HG02798 (cell line): Measurements from ENCODE around the gene FUT7.

ENCODE experiments used
- ATAC-seq: cut with Tn5 transposase; IDR thresholded peaks from one replicate; pipeline ENCODE4 v1.9.1; 2021; ENCODE audit warnings: mild to moderate bottlenecking; ENCODE audit not compliant: unreplicated experiment, poor library complexity

FUT7 gene

DNA sequence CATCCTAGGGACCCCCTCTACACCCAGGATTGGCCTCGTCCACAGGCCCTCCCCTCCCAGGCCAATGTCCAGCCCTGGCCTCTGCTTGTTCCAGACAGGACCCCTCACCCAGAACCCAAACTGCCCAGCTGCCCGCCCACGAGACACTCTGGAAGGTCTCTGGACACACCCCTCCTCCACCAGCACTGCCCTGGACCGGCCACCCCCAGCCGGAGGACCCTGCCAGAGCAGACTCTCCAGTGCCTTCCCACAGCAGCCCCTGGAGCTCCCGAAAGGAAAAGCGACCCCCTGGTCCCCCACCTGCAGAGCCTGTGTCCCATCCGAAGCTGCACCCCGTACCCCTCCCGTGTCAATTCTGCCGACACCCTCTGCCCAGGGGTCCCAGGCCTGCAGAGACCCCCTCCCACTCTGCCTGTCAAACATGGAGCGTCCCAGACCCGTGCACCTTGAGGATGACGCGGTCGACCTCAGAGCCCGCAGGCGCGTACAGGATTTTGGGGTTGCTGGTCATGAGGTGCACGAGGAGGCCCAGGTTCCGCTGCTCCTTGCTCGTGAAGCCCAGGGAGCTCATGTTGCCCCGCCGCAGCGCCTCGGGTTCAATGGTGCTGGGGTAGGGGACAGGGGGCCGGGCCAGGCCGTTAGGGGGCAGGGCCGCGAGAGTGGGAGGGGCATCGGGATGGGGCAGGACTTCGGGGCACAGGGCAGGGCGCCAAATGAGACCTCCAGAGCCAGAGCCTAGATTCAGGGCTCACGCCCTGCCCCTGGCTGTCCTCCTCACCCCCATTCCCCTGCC is 11.8 kb downstream of the FUT7 start:
- no peak for ATAC-seq

DNA sequence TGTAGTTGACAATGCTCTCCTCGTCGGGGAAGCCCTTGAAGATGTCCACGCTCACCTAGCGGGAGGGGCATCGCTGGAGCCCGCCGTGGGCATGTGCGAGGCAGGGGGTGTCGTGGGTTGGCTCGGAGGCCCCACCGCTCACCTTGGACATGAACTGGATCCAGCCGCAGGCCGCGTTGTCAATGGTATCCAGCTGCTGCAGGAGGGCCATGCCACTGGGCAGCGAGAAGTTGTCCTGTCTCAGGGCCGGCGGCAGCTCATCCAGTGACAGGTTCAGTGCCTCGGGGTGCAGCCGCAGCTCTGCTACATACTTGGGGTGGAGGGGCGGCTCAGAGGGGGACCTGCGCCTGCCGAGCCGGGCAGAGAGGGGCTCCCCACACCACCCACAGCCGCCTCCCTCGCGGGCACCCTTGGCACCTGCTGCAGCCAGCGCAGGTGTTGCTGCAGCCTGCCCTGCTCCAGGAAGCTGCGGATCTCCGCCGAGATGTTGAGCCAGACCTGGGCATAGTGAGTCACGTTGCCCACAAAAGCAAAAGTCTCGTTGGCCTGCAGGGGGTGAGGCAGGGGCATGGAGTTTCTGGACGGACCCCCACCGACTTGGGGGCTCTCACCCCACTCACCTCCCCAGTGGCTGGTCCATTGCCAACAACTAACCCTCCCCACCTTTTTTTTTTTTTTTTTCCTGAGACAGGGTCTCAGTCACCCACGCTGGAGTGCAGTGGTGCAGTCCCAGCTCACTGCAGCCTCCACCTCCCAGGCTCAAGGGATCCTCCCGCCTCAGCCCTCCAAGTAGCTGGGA is 12.9 kb downstream of the FUT7 start:
- ATAC-seq = no peak

DNA sequence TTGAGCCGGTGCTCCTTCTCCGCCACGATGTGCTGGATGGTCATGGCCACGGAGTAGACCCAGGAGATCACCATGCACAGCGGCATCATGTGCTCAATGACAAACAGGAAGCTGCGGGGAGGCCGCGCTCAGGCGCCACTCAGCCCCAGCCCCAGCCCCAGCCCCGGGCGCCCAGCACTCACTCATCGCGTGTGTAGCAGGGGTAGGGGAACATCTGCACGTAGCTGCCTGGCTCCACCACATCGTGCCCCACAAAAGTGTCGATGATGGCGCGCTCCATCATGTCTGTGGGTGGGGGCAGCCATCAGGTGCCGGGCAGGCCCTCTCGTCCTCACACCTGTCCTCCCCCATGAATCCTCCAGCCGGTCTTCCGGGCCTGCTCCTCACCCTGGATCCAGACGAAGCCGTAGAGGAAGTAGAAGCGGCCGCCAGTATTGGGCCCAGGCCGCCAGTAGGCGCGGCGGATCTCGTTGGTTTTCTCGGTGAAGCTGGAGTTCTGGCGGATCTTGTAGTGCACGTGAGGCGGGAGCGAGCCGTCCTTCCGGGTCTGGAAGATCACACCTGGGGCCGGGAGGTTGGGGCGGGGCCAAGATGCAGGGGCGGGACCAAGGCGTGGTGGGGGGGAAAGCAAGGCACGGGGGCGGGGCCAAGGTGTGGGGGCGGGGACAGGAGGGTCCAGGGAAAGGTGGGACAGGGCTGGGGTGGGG is 13.9 kb downstream of the FUT7 start:
- ATAC-seq = no peak

DNA sequence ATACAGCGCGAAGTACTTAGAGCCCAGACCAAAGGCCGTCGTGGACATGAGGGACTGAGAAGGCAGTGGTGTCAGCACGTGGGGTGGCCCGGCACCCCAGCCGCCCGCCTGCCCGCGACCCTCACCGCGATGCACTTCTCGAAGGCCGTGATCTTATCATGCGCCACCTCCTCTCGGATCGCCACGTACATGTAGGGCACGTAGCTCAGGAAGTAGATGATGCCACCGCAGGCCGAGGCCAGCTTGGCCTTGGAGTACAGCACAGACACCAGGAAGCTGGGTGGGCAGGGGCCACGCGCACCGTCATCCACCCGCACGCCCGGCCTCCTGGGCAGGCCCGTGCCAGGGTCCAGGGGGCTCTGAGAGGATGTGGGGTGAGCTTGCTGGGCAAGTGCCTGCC is 14.8 kb downstream of the FUT7 start:
- ATAC-seq = no peak

DNA sequence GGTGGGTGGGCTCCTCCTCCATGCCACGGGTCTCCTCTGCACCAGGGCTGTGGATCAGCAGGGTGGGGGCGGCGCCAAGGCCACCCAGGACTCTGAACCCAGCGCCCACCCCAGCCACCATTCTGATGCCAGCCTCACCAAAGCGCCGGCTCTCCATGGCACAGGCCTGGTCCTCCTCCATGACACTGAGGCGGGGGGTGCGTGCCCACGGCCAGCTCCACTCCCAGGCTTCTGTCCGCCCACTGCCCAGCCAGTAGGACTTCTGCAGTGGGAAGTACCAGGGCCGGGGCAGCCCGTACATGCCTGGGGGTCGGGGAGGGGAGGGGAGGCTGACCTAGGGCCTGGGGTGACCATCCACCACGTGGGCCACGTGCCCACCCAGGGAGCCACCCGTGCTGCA is 15.5 kb downstream of the FUT7 start:
- no peak for ATAC-seq

DNA sequence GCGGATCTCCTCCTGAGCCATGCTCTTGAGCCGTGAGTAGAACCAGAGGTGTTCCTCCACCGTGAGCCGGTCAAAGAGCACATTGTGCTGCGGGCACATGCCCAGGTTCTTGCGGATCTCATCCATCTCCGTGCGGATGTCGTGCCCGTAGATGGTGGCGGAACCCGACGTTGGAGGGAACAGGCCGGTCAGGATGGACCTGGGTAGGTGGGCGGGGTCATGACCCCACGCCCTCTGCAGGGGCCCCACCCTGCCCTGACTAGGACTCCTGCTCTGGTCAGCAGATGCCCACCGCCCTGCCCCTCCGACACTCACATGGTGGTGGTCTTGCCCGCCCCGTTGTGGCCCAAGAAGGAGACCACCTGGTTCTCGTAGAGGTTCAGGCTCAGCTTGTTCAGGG is 15.9 kb downstream of the FUT7 start:
- no peak for ATAC-seq

DNA sequence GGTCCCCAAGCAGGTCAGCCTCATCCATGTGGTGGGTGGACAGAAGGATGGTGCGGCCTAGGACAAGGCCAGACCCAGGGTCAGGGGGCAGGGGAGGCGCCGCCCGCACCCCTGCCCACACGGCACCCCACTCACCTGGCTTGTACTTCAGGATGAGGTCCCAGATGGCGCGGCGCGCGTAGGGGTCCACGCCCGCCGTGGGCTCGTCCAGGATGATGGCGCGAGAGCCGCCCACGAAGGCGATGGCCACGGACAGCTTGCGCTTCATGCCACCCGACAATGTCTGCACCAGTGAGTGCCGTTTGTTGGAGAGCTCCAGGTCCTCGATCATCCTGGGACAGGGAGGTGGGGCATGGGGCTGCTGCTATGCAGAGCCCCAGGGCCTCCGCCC is 16.4 kb downstream of the FUT7 start:
- no peak for ATAC-seq

DNA sequence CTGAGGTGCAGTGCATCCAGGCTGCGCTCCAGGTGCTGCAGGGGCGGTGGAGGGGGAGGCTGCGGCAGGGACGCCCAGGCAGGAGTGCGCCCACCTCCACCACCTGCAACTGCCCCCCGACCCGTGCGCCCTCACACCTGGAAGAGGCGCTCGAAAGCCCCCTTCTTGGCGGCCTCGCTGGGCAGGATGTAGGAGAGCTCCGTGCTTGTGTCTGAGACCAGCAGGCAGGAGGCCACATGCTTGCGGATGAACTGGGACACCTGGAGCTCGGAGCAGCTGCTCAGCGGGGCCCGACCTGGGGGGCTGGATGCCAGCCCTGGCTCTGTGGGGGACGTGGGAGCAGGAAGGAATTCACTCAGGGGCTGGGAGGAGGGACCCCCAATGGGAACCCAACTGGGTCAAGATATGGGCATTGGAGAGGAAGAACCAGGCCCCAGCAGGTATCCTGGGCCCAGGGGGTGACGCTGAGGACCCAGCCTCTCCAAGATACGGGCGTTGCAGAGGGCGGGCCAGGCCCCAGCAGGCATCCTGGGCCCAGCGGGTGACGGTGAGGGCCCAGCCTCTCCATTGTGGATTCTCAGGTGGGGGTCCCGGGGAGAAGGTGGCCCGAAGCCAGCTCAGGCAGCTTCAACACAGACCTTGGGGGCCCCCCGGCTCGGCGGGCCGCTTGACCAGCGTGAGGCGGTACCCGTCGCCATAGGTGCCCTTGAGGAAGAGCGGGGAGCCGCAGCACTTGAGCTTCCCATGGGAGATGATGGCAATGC is 16.9 kb downstream of the FUT7 start:
- no peak for ATAC-seq

DNA sequence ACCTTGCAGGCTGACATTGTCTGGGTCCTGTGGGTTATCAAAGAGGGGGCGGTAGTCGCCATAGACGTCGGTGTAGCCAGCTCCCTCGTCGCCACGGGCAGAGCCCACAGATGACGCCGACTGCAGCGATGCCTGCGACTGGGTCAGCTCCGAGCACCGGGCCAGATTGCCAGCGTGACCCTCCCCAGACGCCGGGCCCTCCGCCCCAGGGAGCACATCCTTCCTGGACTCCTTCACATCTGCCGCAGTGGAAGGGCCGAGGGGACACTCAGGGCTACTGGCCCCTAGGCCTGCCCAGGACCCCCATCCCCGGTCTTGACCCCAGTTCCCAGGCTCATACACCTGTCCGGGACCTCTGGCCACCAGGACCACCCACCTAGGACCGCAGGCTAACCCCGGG is 17.7 kb downstream of the FUT7 start:
- ATAC-seq = no peak

DNA sequence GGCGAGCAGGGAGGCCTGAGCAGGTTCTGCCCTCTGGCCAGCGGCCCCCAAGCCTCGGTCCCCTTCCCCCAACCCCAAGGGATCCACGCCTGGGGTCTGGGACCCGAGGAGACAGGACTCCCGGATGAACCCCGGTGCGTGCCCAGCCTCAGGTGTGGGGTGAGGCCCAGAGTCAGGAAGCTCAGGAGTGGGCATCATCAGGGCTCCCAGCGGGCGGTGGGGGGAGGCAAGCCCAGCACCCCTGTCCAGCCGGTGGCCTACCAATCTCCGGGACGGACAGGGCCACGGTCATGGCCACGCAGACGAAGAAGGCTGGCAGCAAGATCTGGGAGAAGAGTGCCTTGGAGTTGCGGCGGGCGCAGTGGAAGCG is 18.3 kb downstream of the FUT7 start:
- ATAC-seq = no peak

DNA sequence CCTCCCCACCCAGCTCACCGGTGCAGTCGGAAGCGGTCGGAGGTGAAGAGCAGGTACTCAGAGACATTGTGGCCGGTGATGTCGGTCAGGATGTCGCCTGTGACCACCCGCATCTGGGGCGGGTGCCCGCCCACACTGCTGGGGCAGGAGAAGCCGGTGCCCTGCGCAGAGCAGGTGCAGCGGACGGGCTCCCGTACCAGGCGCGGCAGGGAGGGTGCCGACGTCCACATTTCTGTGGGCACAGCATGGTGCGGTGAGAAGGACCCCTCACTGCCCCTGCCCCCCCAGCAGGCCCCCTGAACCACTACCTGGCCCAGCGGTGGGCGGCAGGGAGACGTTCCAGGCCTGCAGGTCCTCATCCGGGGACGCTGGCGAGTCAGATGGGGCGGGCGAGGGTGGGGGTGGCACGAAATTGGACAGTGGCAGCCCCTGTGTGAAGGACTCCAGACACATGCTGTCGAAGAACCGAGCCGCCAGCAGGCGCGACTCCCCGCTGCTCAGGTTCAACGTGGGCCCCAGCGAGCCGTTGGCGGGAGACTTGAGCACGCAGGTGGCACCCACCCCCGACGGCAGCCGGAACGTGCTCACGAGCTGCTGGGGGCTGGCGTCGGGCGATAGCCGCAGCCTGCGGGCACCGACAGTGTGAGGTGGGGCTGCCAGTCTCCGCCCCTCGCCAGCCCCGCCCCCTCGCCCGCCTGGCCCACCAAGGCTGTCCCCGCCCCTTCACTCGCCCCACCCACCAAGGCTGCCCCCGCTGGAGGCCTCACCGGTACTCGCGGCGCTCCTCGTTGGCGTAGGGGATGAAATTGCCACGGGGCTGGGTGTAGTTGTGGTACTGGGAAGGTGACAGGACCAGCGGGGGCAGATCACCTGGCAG is 19.0 kb downstream of the FUT7 start:
- ATAC-seq = no peak

DNA sequence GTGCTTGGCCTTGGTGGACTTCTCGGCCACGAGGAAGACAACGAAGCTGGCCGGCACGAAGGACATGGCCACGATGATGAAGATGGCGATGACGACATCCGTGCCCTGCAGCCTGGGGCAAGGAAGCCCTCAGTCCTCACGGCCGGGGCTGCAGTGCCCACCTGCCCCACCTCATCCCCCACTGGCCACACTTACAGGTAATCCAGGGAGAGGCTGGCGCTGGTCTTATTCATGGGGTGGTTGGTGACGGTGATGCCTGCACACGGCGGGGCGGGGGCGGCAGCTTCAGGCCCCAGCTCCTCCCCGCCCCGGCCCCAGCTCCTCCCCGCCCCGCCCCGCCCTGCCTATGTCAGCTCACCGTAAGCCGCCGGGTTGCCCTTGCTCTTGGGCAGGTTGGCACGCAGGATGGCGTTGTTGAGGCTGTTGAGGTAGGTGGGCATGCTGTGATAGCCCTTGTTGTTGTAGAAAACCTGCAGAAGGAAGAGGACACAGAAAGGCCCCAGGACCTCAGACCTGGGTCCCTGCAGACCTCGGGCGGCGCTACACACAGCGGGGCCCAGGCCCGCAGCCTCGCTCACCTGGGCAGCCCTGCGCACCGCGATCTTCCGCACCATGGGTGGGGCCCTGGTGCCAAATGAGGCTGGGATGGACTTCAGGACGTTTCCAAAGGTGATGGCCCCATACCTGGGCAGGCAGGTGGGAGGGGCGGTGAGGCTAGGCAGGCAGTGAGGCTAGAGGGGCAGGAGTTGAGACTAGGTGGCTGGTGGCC is 19.8 kb downstream of the FUT7 start:
- ATAC-seq = no peak

DNA sequence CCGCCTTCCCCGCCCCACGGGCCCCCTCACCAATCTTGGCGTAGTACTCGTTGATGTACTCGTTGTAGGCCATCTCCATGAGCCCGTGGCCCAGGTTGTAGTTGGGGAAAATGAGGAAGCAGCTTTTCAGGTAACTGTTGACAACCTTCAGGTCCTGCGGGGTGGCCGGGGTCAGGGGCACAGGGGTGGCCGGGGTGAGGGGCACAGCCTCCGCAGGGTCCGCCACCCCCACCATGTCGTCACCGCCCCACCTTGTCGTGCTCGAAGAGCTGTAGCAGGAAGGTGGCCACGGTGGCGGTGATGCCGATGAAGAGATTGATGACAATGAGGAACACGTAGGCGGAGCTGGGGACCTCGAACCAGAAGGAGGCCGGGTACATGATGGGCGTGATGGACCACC is 20.7 kb downstream of the FUT7 start:
- ATAC-seq = no peak

DNA sequence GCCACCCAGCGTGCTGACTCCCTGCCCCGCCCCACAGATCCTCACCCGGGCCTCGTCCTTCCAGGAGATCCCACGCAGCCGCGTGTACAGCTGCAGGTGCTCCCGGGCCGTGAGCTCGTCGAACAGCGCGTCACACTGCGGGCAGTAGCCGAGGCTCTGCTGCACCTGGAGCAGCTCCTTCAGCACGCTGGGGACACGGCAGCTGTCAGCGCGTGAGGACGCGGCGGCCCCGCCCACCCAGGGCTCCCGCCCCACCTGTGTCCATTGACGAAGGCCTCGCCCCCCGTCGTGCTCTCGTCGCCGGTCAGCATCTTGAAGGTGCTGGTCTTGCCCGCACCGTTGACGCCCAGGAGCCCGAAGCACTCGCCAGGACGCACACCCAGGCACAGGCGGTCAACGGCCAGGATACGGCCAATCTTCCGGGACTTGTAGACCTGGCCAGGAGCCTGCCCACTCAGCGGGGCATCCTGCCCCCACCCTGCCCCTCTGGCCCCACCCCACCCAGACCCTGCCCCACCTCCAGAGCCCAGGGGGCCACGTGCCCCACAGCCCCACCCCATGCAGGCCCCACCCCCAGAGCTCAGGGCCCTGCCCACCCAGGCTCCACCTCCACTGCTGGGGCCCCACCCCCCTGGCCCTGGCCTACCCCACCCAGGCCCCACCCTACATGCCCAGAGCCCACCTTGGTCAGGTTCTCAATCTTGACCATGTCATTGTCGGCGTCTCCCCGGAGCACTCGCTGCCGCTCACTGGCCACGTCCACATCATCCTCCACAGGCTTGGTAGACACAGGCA is 21.8 kb downstream of the FUT7 start:
- no peak for ATAC-seq

DNA sequence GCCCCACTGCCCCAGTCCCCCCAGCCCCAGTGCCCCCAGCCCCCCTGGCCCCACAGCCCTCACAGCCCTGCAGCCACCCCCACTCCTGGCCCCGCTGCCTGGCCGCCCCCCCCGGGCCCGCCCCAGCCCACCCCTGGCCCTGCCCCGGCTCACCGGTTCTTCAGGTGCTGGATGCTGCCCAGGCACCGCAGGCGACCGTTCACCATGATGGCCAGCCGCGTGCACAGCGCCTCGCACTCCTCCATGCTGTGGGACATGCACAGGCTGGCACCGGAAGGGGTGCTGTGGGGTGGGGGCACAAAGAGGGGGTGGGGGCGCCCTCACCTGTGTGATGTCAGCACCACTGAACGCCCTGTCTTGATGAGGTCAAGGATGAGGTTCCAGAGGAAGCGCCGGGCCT is 22.7 kb downstream of the FUT7 start:
- ATAC-seq = no peak

DNA sequence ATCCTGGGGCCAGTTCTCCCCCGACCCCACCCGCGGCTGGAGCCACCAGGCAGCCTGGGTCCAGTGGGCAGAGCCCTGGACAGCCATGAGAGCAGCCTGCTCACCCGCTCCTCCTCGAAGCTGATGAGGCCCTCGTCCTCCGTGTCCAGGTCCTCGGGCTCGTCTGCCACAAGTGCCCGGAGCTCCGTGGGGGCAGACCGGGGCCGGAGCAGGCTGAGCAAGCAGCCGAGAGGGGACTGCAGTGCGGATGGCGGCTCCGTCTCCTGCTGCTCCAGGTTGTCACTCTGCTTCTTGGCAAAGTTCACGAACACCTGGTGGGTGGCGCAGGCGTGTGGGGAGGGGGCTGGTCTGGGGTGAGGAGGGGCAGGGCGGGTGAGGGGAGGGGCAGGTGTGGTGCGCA is 23.6 kb downstream of the FUT7 start:
- no peak for ATAC-seq

DNA sequence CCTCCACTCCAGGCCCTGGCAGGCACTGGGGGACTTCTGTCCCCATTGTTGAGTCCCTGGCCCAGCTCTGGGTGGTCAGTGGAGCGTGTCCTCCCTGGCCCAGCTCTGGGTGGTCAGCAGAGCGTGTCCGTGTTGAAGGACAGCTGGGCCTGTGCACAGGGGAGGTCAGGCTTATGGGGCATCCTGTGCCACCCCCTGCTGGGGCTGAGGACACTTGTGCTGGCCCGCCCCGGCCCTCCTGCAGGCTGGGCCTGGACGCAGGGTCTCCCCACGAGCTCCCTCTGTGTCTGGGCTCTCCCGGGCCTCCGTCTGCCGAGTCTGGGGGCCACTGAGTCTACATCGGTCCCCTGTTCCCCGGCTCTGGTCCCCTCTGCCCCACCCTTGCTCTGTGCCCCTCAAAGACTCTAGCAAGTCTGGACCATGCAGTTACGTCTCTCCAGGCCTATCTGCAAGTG is 24.0 kb downstream of the FUT7 start:
- no peak for ATAC-seq
